Superior temporal gyrus (tissue), 1 donor: ENCODE measurements around the gene CRTC3.
"Not testable (repeated sequence)": the region's sequence is repeated elsewhere in the genome, so short reads cannot be mapped to it uniquely, and the experiment has no call there.

Source experiments
- DNase-seq: peaks from one replicate; pipeline ENCODE4 v3.0.0-alpha.2; 2016; ENCODE audit errors: extremely low spot score

Gene CRTC3

GRCh38 chr15:90620379-90621067, 90.8 kb downstream of the CRTC3 start:
- DNase-seq: no peak

GRCh38 chr15:90623854-90624253, 94.1 kb downstream of the CRTC3 start:
- DNase-seq: no peak

- no peak for DNase-seq
Measured at GRCh38 chr15:90624278-90624981, 94.7 kb downstream of the CRTC3 start.

GRCh38 chr15:90625037-90625436, 95.3 kb downstream of the CRTC3 start:
- no peak for DNase-seq

GRCh38 chr15:90629217-90629616, 99.5 kb downstream of the CRTC3 start:
- DNase-seq: no peak

- no peak for DNase-seq
Measured at GRCh38 chr15:90633360-90633759, 103.6 kb downstream of the CRTC3 start.

GRCh38 chr15:90636993-90637392, 107.3 kb downstream of the CRTC3 start:
- DNase-seq: not testable (repeated sequence)

- DNase-seq: no peak
Measured at GRCh38 chr15:90637693-90638092, 108.0 kb downstream of the CRTC3 start.

- DNase-seq: no peak
Measured at GRCh38 chr15:90638201-90638691, 108.5 kb downstream of the CRTC3 start.

GRCh38 chr15:90638963-90639362, 109.2 kb downstream of the CRTC3 start:
- DNase-seq: no peak

GRCh38 chr15:90640862-90641261, 111.1 kb downstream of the CRTC3 start:
- no peak for DNase-seq

GRCh38 chr15:90641581-90642463, 112.1 kb downstream of the CRTC3 start:
- no peak for DNase-seq

GRCh38 chr15:90642464-90643300, 113.0 kb downstream of the CRTC3 start:
- no peak for DNase-seq

GRCh38 chr15:90643301-90643632, 113.5 kb downstream of the CRTC3 start:
- no peak for DNase-seq

- no peak for DNase-seq
Measured at GRCh38 chr15:90644526-90644925, 114.8 kb downstream of the CRTC3 start.

- DNase-seq: no peak
Measured at GRCh38 chr15:90644952-90645725, 115.4 kb downstream of the CRTC3 start.

- no peak for DNase-seq
Measured at GRCh38 chr15:90645873-90646575, 116.3 kb downstream of the CRTC3 start.

GRCh38 chr15:90646662-90647305, 117.1 kb downstream of the CRTC3 start:
- no peak for DNase-seq

- DNase-seq: no peak
Measured at GRCh38 chr15:90647326-90647725, 117.6 kb downstream of the CRTC3 start.
